Measurements from ENCODE around the gene INTS12. TPM values are rescaled to one million over a fixed set of nuclear protein-coding genes. Genes with fewer than 3 reads are reported as not detected.

Gene INTS12
- total RNA-seq, 2 experiments from 2014 or later: 17.8 to 19.9 TPM

GRCh38 chr4:105670684-105671083 lies 37.8 kb downstream of the INTS12 start:
- Mint-ChIP-seq H3K36me3 (ENCODE audit: low read depth) (no peaks in the 10 kb centered on the region), H3K27ac (no peak overlapping the region), H3K4me3 (no peak overlapping the region), H3K9me3 (no peaks in the 10 kb centered on the region), H3K4me1 (ENCODE audit: low read depth) (no peaks in the 10 kb centered on the region), H3K27me3 (peaks cover 30% of the 10 kb centered on the region)
- ATAC-seq (ENCODE audit: poor library complexity) (no peak), DNase-seq (no peak)
- Histone ChIP-seq H3K9me3 (ENCODE audit: control insufficient read depth in 1 of 2, insufficient read depth in 1 of 2, low read length in 2 of 2) (no peaks in the 10 kb centered on the region), H3K27ac (ENCODE audit: low read depth in 1 of 2, low read length in 2 of 2) (no peak overlapping the region), H3K4me3 (ENCODE audit: low read length) (no peak overlapping the region), H3K4me1 (ENCODE audit: insufficient read depth, low read length) (no peaks in the 10 kb centered on the region), H3K36me3 (ENCODE audit: insufficient read depth, low read length) (no peaks in the 10 kb centered on the region), H3K27me3 (ENCODE audit: control insufficient read depth in 1 of 2, insufficient read depth in 2 of 2, low read length in 2 of 2) (peaks cover 0 to 18% of the 10 kb centered on the region in 2 experiments)
- ChIA-PET POLR2A (no interaction called here), CTCF (no interaction called here)
- no peak for TF ChIP-seq CTCF (IDR thresholded peaks at IDR 0.05)
- intact Hi-C loops (cut with DNase I, micrococcal nuclease): no loop called here

GRCh38 chr4:105666693-105667092 lies 41.8 kb downstream of the INTS12 start:
- Histone ChIP-seq H3K27ac (ENCODE audit: low read depth in 1 of 2, low read length in 2 of 2) (no peak overlapping the region), H3K9me3 (ENCODE audit: control insufficient read depth in 1 of 2, insufficient read depth in 1 of 2, low read length in 2 of 2) (no peaks in the 10 kb centered on the region), H3K36me3 (ENCODE audit: insufficient read depth, low read length) (no peaks in the 10 kb centered on the region), H3K4me1 (ENCODE audit: insufficient read depth, low read length) (no peaks in the 10 kb centered on the region), H3K4me3 (ENCODE audit: low read length) (no peak overlapping the region), H3K27me3 (ENCODE audit: control insufficient read depth in 1 of 2, insufficient read depth in 2 of 2, low read length in 2 of 2) (peaks cover 0 to 7% of the 10 kb centered on the region in 2 experiments)
- ChIA-PET POLR2A (no interaction called here), CTCF (no interaction called here)
- H3K9me3 Mint-ChIP-seq: no peaks in the 10 kb centered on the region
- H3K4me3 Mint-ChIP-seq: no peak overlapping the region
- DNase-seq: no peak
- no peaks in the 10 kb centered on the region for H3K4me1 Mint-ChIP-seq (ENCODE audit: low read depth)
- intact Hi-C loops (cut with DNase I, micrococcal nuclease): no loop called here
- ATAC-seq (ENCODE audit: poor library complexity): no peak
- no peaks in the 10 kb centered on the region for H3K36me3 Mint-ChIP-seq (ENCODE audit: low read depth)
- TF ChIP-seq CTCF (IDR thresholded peaks at IDR 0.05): no peak
- no peak overlapping the region for H3K27ac Mint-ChIP-seq
- peaks cover 29% of the 10 kb centered on the region for H3K27me3 Mint-ChIP-seq

GRCh38 chr4:105662935-105663675 lies 45.4 kb downstream of the INTS12 start:
- POLR2A ChIA-PET: no interaction called here
- Histone ChIP-seq H3K4me1 (ENCODE audit: insufficient read depth, low read length) (no peaks in the 10 kb centered on the region), H3K4me3 (ENCODE audit: low read length) (no peak overlapping the region), H3K9me3 (ENCODE audit: control insufficient read depth in 1 of 2, insufficient read depth in 1 of 2, low read length in 2 of 2) (no peaks in the 10 kb centered on the region), H3K27me3 (ENCODE audit: control insufficient read depth in 1 of 2, insufficient read depth in 2 of 2, low read length in 2 of 2) (no peaks in the 10 kb centered on the region), H3K36me3 (ENCODE audit: insufficient read depth, low read length) (no peaks in the 10 kb centered on the region), H3K27ac (ENCODE audit: low read depth in 1 of 2, low read length in 2 of 2) (no peak overlapping the region)
- Mint-ChIP-seq H3K36me3 (ENCODE audit: low read depth) (no peaks in the 10 kb centered on the region), H3K4me1 (ENCODE audit: low read depth) (no peaks in the 10 kb centered on the region), H3K9me3 (no peaks in the 10 kb centered on the region), H3K27ac (no peak overlapping the region), H3K27me3 (peaks cover 20% of the 10 kb centered on the region), H3K4me3 (no peak overlapping the region)
- TF ChIP-seq CTCF (IDR thresholded peaks at IDR 0.05): no peak
- ATAC-seq (ENCODE audit: poor library complexity) (no peak), DNase-seq (no peak)
- intact Hi-C loops (cut with DNase I, micrococcal nuclease): no loop called here
- CTCF ChIA-PET: no interaction called here
